ENCODE data around the gene MRC2.

MRC2 gene

GRCh38 chr17:62650587-62650986, 23.1 kb downstream of the MRC2 start:
- H3K27ac ChIP-seq (replicated peaks): no peak overlapping the region
- no peak for TF ChIP-seq GABPA (IDR thresholded peaks at IDR 0.05; ENCODE audit: low read depth)
- TF ChIP-seq REST (IDR thresholded peaks at IDR 0.05; ENCODE audit: insufficient replicate concordance, low read depth): no peak
- TF ChIP-seq POLR2AphosphoS5 (IDR thresholded peaks at IDR 0.05; ENCODE audit: low read depth): no peak
- TF ChIP-seq, protein P1, sequence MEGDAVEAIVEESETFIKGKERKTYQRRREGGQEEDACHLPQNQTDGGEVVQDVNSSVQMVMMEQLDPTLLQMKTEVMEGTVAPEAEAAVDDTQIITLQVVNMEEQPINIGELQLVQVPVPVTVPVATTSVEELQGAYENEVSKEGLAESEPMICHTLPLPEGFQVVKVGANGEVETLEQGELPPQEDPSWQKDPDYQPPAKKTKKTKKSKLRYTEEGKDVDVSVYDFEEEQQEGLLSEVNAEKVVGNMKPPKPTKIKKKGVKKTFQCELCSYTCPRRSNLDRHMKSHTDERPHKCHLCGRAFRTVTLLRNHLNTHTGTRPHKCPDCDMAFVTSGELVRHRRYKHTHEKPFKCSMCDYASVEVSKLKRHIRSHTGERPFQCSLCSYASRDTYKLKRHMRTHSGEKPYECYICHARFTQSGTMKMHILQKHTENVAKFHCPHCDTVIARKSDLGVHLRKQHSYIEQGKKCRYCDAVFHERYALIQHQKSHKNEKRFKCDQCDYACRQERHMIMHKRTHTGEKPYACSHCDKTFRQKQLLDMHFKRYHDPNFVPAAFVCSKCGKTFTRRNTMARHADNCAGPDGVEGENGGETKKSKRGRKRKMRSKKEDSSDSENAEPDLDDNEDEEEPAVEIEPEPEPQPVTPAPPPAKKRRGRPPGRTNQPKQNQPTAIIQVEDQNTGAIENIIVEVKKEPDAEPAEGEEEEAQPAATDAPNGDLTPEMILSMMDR (IDR thresholded peaks at IDR 0.05; ENCODE audit: insufficient read depth, low read length): no peak
- no peak for TF ChIP-seq SPI1 (IDR thresholded peaks at IDR 0.05; ENCODE audit: borderline replicate concordance, low read depth)
- H3K27me3 ChIP-seq (ENCODE audit: insufficient read depth, poor library complexity, severe bottlenecking): no peaks in the 10 kb centered on the region
- H3K4me3 ChIP-seq (replicated peaks; ENCODE audit: insufficient read depth, low read length): no peak overlapping the region
- DNase-seq (ENCODE audit: low read depth in 1 of 2, low spot score in 1 of 2): no peak

DNA sequence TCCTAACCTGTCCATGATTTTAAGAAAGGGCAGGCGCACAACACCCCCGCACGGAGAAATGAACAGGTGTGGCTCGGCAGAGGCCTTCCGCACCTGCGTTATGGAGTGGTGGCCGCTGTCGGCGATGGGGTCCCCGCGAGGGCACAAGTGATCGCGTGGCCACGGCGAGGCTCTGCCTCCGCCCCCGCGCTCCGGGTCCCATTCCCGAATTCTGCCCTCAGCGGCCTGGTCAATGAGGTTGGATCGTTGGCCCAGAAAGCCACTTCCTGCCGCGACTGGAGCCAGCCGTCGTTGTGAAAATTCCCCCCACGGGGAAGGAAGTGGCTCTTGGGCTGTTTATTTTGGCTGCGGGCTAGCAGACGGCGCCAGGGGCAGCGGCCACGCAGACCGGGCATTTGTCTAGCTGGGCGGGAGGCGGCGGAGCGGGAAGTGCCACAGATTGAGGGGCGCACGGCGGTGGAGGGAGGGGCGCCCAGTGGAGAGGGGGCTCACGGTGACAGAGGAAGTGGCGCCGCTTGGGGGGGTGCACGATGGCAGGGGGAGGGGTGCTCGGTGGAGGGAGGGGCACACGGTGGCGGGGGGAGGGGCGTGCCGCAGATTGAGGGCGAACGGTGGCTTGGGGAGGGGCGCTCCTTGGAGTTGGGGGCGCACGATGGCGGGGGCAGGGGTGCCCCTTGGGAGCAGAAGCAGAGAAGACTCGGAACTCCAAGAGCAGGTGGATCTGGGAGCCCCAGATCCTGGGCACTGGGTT, 25.0 kb downstream of the MRC2 start:
- Histone ChIP-seq H3K27ac (replicated peaks) (peak overlapping the region; percentile 83), H3K27me3 (ENCODE audit: insufficient read depth, poor library complexity, severe bottlenecking) (no peaks in the 10 kb centered on the region), H3K4me3 (replicated peaks; ENCODE audit: insufficient read depth, low read length) (peak overlapping the region; percentile 44)
- peak; percentile 76 to 84 for DNase-seq (ENCODE audit: low read depth in 1 of 2, low spot score in 1 of 2)
- TF ChIP-seq GABPA (IDR thresholded peaks at IDR 0.05; ENCODE audit: low read depth): 0 out of 2 replicates have a peak, but pooled peaks have one; percentile 44
- TF ChIP-seq SPI1 (IDR thresholded peaks at IDR 0.05; ENCODE audit: borderline replicate concordance, low read depth): peak; percentile 89
- TF ChIP-seq, protein P1 (IDR thresholded peaks at IDR 0.05; ENCODE audit: insufficient read depth, low read length): no peak
- peak; percentile 77; the same call in 1 of the 2 replicates for TF ChIP-seq POLR2AphosphoS5 (IDR thresholded peaks at IDR 0.05; ENCODE audit: low read depth)

- TF ChIP-seq POLR2AphosphoS5 (IDR thresholded peaks at IDR 0.05; ENCODE audit: low read depth): no peak
- Histone ChIP-seq H3K27ac (replicated peaks) (peak overlapping the region; percentile 83), H3K27me3 (ENCODE audit: insufficient read depth, poor library complexity, severe bottlenecking) (no peaks in the 10 kb centered on the region), H3K4me3 (replicated peaks; ENCODE audit: insufficient read depth, low read length) (peak overlapping the region; percentile 44)
- DNase-seq (ENCODE audit: low read depth in 1 of 2, low spot score in 1 of 2): peak; percentile 45 to 82
Observed at GRCh38 chr17:62653002-62653825, 25.7 kb downstream of the MRC2 start.

DNA sequence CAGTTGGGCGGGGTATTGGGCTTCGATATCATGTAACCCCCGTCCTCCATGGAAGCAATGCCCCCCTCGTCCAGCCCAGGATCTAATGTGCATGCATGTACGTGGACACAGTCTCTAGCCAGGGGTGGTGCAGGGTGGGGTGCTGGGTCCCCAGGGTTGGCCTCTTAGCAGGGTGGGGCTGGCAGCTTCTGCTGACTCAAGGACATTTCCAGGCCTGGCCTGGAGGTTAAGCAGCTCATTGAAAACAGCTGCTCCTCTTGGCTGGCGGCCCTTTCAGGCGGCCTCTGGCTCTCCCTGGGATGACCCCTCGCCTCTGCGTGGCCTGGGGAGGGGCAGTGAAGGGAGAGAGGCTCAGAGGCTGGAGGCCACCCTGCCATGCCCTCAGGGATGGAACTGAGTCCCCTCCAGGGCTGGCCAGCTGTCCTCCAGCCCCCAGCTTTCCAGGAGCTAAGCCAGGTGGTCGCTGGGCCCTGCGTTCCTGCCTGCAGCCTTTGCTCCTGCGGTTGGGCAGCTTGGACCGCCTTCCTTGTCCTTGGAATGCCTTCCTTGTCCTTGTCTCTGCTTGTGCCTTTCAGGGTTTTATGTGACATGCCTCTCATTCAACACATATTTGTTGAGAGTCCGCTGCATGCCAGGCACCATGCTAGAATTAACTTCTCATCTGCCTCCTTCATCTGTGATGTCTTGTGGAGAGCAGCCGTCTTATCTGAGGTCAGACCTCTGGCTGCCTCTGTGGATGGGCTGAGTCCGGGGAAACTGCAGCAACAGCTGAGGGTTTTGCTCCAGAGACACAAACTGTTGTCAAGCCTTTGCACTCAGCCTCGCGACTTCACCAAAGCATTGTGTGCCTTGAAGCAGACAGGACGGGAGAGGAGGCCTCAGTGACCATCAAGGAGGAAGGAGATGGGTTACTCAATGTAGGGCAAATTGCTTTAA, 26.6 kb downstream of the MRC2 start:
- TF ChIP-seq GABPA (IDR thresholded peaks at IDR 0.05; ENCODE audit: low read depth) (no peak), SPI1 (IDR thresholded peaks at IDR 0.05; ENCODE audit: borderline replicate concordance, low read depth) (no peak), REST (IDR thresholded peaks at IDR 0.05; ENCODE audit: insufficient replicate concordance, low read depth) (no peak), POLR2AphosphoS5 (IDR thresholded peaks at IDR 0.05; ENCODE audit: low read depth) (no peak)
- TF ChIP-seq, protein P1 (IDR thresholded peaks at IDR 0.05; ENCODE audit: insufficient read depth, low read length): no peak
- DNase-seq (ENCODE audit: low read depth in 1 of 2, low spot score in 1 of 2): peak in 1 of 2 experiments; percentile 70
- Histone ChIP-seq H3K4me3 (replicated peaks; ENCODE audit: insufficient read depth, low read length) (no peak overlapping the region), H3K27me3 (ENCODE audit: insufficient read depth, poor library complexity, severe bottlenecking) (no peaks in the 10 kb centered on the region), H3K27ac (replicated peaks) (peak overlapping the region; percentile 83)

Measured in HL-60 (cell line).